Measurements from ENCODE around the gene RDX.

The RDX gene

DNA sequence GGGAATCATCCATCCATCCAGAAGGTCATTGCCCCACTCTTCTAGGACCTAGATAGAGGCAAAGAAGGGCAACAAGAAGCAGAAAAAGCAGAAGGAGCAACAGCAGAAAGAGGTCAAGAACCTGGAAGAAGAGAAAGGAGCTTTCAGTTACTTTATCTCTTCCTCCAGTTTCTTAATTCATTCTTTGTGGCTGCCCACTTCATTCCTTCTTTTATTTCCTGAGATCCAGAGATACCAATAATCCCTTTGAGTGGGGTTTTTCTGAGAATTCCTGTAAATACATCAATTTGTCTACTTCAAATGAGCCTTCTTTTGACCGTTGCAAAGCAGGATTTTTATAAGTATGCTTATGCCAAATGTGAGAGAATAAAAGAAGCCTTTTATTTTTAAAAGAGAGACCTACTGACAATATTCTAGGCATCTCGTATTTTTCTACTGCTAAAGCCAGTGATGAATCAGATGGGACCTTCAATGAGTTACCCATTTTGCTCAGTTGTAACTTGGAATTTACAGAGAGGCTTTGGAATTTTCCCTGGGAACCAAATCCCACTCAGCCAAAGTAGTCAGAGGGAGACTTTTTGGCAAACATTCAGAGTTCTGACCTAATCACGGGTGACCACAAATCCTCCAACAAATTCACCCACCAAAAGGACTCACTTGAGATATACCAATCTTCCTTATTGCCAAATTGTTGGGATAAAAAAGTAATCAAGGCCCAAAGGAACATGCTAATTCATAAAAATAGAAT lies 148.3 kb downstream of the RDX start:
- TF ChIP-seq POLR2A (IDR thresholded peaks at IDR 0.05; ENCODE audit: low read length): no peak
- TF ChIP-seq GATA1 (IDR thresholded peaks at IDR 0.05; ENCODE audit: low read depth, low read length): no peak
- DNase-seq: no peak

DNA sequence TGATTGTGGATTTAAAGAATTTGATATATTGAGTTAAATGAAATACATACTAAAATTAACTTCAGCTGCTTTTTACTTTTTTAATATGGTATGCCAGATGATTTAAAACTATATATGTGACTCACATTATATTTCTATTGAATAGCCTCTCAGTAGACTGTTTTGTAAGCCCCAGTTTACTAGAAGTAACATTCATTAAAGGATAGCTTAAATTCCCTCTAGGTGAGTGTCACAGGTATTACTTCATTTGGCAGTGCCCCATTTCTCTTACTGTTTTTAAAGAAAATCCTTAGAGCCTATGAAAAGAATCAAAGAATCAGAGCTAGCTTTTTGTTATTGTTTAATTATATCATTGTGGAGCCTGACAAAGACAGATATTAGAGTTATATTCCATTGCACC lies 154.6 kb downstream of the RDX start:
- no peak for DNase-seq
- TF ChIP-seq GATA1 (IDR thresholded peaks at IDR 0.05; ENCODE audit: low read depth, low read length): no peak
- TF ChIP-seq POLR2A (IDR thresholded peaks at IDR 0.05; ENCODE audit: low read length): no peak

DNA sequence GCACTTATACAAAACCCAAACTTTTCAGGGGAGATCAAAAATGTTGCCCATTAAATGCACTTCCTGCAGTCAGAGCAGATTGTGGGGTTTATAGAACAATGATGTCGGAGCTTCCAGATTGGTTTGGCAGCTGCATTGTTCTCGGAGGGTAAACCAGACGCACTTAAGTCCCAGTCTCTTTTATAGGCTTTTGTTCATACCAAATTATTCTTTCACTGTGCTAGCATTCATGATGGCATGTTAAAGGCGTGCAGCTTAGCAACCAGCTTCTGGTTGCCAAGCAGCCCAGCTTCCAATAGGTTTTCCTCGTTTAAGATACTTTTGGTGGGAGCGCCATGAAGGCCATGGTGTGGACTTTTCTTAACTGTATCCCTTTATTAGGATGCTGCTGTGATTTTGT lies 162.3 kb downstream of the RDX start:
- no peak for TF ChIP-seq GATA1 (IDR thresholded peaks at IDR 0.05; ENCODE audit: low read depth, low read length)
- no peak for TF ChIP-seq POLR2A (IDR thresholded peaks at IDR 0.05; ENCODE audit: low read length)
- DNase-seq: no peak

DNA sequence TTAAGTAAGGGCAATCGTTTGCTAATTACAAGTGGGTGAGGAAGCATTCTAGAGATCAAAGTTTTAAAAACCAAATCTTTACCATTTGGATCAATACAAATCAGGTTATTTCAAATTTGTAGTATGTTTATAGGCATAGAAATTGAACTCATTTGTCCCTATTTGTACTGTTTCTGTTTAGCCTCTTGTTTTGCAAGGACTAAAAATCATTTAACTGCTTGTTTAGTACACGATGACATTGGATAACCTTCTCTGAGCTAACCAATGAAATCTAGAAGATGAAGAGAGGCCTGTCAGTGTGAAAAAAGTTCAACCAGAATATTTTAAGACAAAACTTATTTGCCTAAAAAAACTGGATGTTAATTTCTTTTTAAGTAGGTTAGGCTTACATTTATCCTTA lies 163.3 kb downstream of the RDX start:
- DNase-seq: no peak
- TF ChIP-seq GATA1 (IDR thresholded peaks at IDR 0.05; ENCODE audit: low read depth, low read length) (no peak), POLR2A (IDR thresholded peaks at IDR 0.05; ENCODE audit: low read length) (no peak)

DNA sequence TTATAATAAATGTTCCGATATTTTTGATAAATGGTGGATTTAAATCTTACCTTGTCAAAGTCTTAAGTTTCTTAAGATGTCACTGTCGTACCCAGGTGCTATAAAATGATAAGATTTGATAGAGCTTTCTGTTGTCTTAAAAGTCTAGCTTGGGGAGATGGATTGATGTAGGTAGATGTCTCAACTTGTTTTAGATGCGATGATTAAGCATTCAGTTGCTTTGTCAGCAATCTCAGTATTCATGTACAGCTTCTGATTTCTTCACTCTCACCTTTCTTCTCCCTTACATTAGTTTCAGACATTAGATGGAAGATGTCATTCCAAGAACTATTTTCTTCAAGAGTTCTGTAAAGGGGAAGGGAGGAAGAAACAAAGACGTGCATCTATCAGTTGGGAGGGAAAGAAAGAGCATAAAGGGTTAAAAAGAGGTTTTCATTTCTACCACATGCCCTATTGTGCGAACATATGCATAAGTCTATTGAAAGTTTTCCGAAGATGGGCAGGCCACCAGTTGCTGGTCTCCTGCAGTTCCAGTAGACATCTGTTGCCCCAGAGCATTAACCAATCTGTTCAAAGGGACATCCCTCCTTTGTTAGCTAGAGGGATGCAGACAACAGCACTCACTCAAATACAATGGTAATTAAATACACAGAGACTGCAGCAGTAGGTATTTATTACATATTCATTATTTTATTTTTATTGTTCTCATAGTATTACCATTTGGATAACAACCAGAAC lies 164.9 kb downstream of the RDX start:
- TF ChIP-seq POLR2A (IDR thresholded peaks at IDR 0.05; ENCODE audit: low read length): no peak
- TF ChIP-seq GATA1 (IDR thresholded peaks at IDR 0.05; ENCODE audit: low read depth, low read length): no peak
- DNase-seq: no peak

DNA sequence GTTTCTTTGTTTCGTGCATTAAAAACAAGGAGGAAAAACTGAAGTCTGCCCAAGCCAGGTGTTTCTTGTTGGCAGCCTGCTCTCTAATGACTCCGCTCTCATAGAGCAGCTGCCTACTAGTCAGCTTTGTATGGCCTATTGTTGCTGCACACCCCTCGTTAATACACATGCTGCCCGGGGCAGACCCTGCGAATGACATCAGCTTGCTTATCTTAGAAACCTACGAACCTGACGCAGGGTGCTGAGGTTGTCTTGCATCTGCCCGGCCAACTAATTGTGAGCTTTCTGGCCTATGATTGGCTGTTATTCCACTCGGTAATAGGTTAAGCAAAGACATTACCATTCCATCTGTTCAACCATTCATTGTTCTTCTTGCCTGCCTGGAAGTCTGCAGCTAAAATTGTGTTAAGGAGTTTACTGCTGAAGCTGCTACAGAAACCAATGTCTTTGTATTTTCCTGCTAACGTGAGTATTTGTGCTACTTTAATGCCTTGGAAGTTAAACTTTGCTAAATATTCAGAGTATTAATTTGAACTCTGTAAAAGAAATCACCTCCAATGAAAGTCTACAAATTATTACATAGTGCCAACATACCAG lies 165.7 kb downstream of the RDX start:
- DNase-seq: no peak
- TF ChIP-seq GATA1 (IDR thresholded peaks at IDR 0.05; ENCODE audit: low read depth, low read length) (no peak), POLR2A (IDR thresholded peaks at IDR 0.05; ENCODE audit: low read length) (no peak)

DNA sequence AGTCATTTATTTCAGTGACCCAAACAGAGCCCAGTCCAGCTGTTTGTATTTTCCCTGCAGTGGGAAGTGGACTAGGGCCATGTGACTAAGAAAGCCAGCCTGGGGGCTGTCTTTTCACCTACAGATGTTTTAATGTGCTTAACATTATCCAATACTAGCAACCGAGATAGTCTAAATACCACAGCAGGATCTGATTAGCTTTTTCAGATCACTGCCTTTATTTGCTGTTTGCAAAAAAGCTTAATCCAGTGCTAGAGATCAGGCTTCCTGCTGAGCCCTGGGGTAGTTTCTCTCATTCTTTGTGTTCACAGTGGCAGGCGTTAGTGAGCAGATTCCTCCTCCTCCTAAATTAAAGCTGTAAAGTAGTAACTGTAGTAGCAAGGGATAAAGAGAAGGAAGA lies 168.3 kb downstream of the RDX start:
- TF ChIP-seq GATA1 (IDR thresholded peaks at IDR 0.05; ENCODE audit: low read depth, low read length) (no peak), POLR2A (IDR thresholded peaks at IDR 0.05; ENCODE audit: low read length) (no peak)
- DNase-seq: no peak

DNA sequence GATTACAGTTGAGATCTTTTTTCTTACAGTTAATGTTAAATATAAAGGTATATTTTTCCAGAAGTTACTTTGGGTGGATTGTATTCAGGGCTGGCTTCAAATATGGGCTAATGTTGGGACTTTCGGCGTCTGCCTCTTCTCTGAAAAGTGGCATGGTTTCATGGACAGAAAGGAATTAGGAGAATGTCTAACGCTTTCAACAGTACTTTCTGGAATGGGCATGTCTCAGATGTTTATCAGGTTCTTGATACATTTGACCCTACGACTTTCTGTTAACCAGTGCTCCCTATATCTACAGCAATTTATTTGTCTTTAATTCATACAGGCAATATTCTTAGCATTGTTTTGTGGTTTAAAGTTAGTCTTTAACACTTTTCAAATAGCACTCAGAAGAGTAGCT lies 169.5 kb downstream of the RDX start:
- no peak for DNase-seq
- no peak for TF ChIP-seq GATA1 (IDR thresholded peaks at IDR 0.05; ENCODE audit: low read depth, low read length)
- TF ChIP-seq POLR2A (IDR thresholded peaks at IDR 0.05; ENCODE audit: low read length): no peak

DNA sequence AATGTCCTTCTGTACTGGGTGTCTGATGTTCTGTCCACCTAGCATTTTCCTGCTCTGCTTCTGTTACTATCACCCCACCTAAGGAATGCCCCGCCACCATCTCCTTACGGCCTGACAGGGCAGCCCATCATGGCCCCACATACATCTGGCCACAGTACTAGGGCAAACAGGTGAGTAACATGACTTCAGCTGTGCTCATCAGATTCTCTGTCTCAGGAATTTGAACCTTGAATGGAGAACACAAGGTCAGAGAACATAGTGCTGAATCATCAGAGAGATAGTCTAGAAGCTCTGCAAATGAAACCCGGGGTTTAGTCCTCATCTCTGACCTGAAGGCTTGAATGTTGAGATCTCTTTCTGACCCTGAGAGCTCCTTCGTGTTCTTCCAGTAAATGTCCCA lies 170.8 kb downstream of the RDX start:
- no peak for DNase-seq
- no peak for TF ChIP-seq GATA1 (IDR thresholded peaks at IDR 0.05; ENCODE audit: low read depth, low read length)
- no peak for TF ChIP-seq POLR2A (IDR thresholded peaks at IDR 0.05; ENCODE audit: low read length)

Measured in erythroblast (primary cell).